HEK293 (cell line): ENCODE results near the gene CMTR2.
A peak's percentile ranks its signal among the peaks of the same experiment; 100 is the strongest.

Experiments used
- CTCF ChIA-PET: fragments of 350-600 bp; formaldehyde crosslinking; extraction: SDS; loops from one replicate; lab custom pipeline; 2021; ENCODE audit warnings: antibody characterized with exemption; lab: Yijun Ruan, JAX
- POLR2A ChIA-PET: fragments of 300-600 bp; formaldehyde crosslinking; extraction: SDS; loops from one replicate; lab custom pipeline; 2020; ENCODE audit warnings: antibody characterized with exemption, inconsistent platforms; lab: Yijun Ruan, JAX
- H3K27ac ChIP-seq: fragments of 200-500 bp; sonication (Bioruptor generic); 2 replicates; pipeline ENCODE4 v1.5.1; 2014; ENCODE audit warnings: low read depth, low read length, control low read depth, inconsistent platforms; ENCODE audit errors: extremely low read depth
- H3K36me3 ChIP-seq, 2 experiments: fragments of 200-500 bp in 1 of 2; sonication (Bioruptor generic) in 1 of 2; 1 replicate in 1 of 2; 2 replicates in 1 of 2; pipeline ENCODE4 v1.5.1; 2014 to 2017; ENCODE audit warnings: inconsistent platforms in 2 of 2, low read length in 2 of 2; ENCODE audit not compliant: control insufficient read depth in 2 of 2, insufficient read depth in 1 of 2
- H3K4me1 ChIP-seq: fragments of 200-500 bp; sonication (Bioruptor generic); 2 replicates; pipeline ENCODE4 v1.5.1; 2014; ENCODE audit warnings: mild to moderate bottlenecking, low read length, inconsistent platforms; ENCODE audit not compliant: control insufficient read depth, insufficient read depth
- H3K4me3 ChIP-seq: 2 replicates; pipeline ENCODE4 v1.5.1; 2011; ENCODE audit warnings: low read depth, mild to moderate bottlenecking, control low read depth, low read length, moderate library complexity
- H3K9me3 ChIP-seq: fragments of 200-500 bp; sonication (Bioruptor generic); 2 replicates; pipeline ENCODE4 v1.5.1; 2014; ENCODE audit warnings: low read depth, low read length, inconsistent platforms; ENCODE audit not compliant: control insufficient read depth, insufficient read depth
- FEZF1 ChIP-seq: fragments of 450-650 bp; formaldehyde crosslinking; IDR thresholded peaks from 2 replicates; pipeline ENCODE4 v1.5.1; 2016; ENCODE audit warnings: missing biosample characterization, missing genetic modification characterization
- HOXA7 ChIP-seq: sonication (generic); formaldehyde crosslinking; IDR thresholded peaks from 2 replicates; pipeline ENCODE4 v1.8.1; 2022; ENCODE audit warnings: missing genetic modification reagents, borderline replicate concordance
- SCRT2 ChIP-seq: fragments of 450-650 bp; formaldehyde crosslinking; IDR thresholded peaks from 2 replicates; pipeline ENCODE4 v1.5.1; 2016; ENCODE audit warnings: missing biosample characterization, missing genetic modification characterization
- ZBTB21 ChIP-seq: fragments of 450-650 bp; formaldehyde crosslinking; IDR thresholded peaks from 2 replicates; pipeline ENCODE4 v1.5.1; 2017; ENCODE audit warnings: missing biosample characterization, missing genetic modification characterization
- ZNF121 ChIP-seq: fragments of 450-650 bp; formaldehyde crosslinking; IDR thresholded peaks from 2 replicates; pipeline ENCODE4 v1.5.1; 2016; ENCODE audit warnings: missing biosample characterization, missing genetic modification characterization
- ZNF140 ChIP-seq: fragments of 450-650 bp; formaldehyde crosslinking; IDR thresholded peaks from 2 replicates; pipeline ENCODE4 v1.5.1; 2016; ENCODE audit warnings: missing biosample characterization, missing genetic modification characterization
- ZNF214 ChIP-seq: fragments of 450-650 bp; formaldehyde crosslinking; IDR thresholded peaks from 2 replicates; pipeline ENCODE4 v1.5.1; 2017; ENCODE audit warnings: missing biosample characterization, mild to moderate bottlenecking, missing genetic modification characterization, borderline replicate concordance
- ZNF23 ChIP-seq: fragments of 450-650 bp; formaldehyde crosslinking; IDR thresholded peaks from 2 replicates; pipeline ENCODE4 v1.5.1; 2016; ENCODE audit warnings: missing biosample characterization, missing genetic modification characterization, borderline replicate concordance
- ZNF335 ChIP-seq: fragments of 450-650 bp; formaldehyde crosslinking; conservative IDR thresholded peaks from 2 replicates; pipeline ENCODE4 v1.5.1; 2016; ENCODE audit warnings: missing biosample characterization, missing genetic modification characterization
- ZNF433 ChIP-seq: fragments of 450-650 bp; formaldehyde crosslinking; IDR thresholded peaks from 2 replicates; pipeline ENCODE4 v1.5.1; 2016; ENCODE audit warnings: missing biosample characterization, missing genetic modification characterization, low read depth
- ZNF530 ChIP-seq: fragments of 450-650 bp; formaldehyde crosslinking; IDR thresholded peaks from 2 replicates; pipeline ENCODE4 v1.5.1; 2016; ENCODE audit warnings: low read depth, missing biosample characterization, missing genetic modification characterization
- ZNF560 ChIP-seq: fragments of 450-650 bp; formaldehyde crosslinking; IDR thresholded peaks from 2 replicates; pipeline ENCODE4 v1.5.1; 2017; ENCODE audit warnings: missing biosample characterization, missing genetic modification characterization, borderline replicate concordance
- ZNF670 ChIP-seq: fragments of 450-650 bp; formaldehyde crosslinking; IDR thresholded peaks from 2 replicates; pipeline ENCODE4 v1.5.1; 2016; ENCODE audit warnings: missing biosample characterization, missing genetic modification characterization, low read depth
- TF ChIP-seq, protein P1 (sequence below): fragments of 450-650 bp; formaldehyde crosslinking; IDR thresholded peaks from 2 replicates; pipeline ENCODE4 v1.5.1; 2016; ENCODE audit warnings: missing biosample characterization, missing genetic modification characterization
- TF ChIP-seq, protein P2 (sequence below): fragments of 450-650 bp; formaldehyde crosslinking; IDR thresholded peaks from 2 replicates; pipeline ENCODE4; 2016; ENCODE audit warnings: missing biosample characterization, missing genetic modification characterization
- TF ChIP-seq, protein P3 (sequence below): fragments of 450-650 bp; formaldehyde crosslinking; IDR thresholded peaks from 2 replicates; pipeline ENCODE4 v1.5.1; 2016; ENCODE audit warnings: missing biosample characterization, missing genetic modification characterization

The CMTR2 gene

GRCh38 chr16:71288570-71288889 lies 672 bp downstream of the CMTR2 start (continued):
- TF ChIP-seq ZNF335 (tag by site-specific recombination) (no peak), SCRT2 (tag by site-specific recombination) (peak; percentile 49; the same call in 1 of the 2 replicates), ZNF560 (tag by site-specific recombination) (no peak)

GRCh38 chr16:71287911-71288310 lies 1.3 kb downstream of the CMTR2 start:
- CTCF ChIA-PET: no interaction called here
- TF ChIP-seq ZNF530 (no peak), ZNF23 (tag by site-specific recombination) (no peak), ZBTB21 (tag by site-specific recombination) (no peak), ZNF670 (tag by site-specific recombination) (no peak)

DNA sequence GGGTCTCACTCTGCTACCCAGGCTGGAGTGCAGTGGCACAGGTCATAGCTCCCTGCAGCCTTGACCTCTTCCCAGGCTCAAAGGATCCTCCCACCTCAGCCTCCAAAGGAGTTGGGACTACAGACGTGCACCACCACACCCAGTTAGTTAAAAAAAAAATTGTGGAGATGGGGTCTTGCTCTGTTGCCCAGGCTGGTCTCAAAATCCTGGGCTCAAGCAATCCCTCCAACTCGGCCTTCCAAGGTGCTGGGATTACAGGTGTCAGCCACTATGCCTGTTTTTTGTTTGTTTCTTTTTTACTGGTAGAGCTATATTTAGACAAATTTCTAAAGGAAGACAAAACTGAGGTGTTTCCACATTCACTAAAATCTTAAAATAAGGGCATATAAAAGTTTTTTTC lies 1.7 kb downstream of the CMTR2 start:
- Histone ChIP-seq H3K9me3 (no peaks in the 10 kb centered on the region), H3K36me3 (peaks cover 10 to 44% of the 10 kb centered on the region in 2 experiments)
- CTCF ChIA-PET: no interaction called here
- TF ChIP-seq ZNF121 (tag by site-specific recombination) (peak; percentile 41; the same call in 1 of the 2 replicates), HOXA7 (CRISPR knock-in tag) (no peak)
- TF ChIP-seq, all 188 proteins: peak for 1
- peaks cover 4% of the 10 kb centered on the region; the same call in 1 of the 2 replicates for H3K4me1 ChIP-seq
- no peak overlapping the region for H3K4me3 ChIP-seq
- no peak overlapping the region for H3K27ac ChIP-seq
- POLR2A ChIA-PET: no interaction called here

More at GRCh38 chr16:71287911-71288310, 1.3 kb downstream of the CMTR2 start:
- POLR2A ChIA-PET: no interaction called here
- Histone ChIP-seq H3K4me3 (peak overlapping the region; percentile 12; the same call in 1 of the 2 replicates), H3K27ac (no peak overlapping the region), H3K36me3 (peaks cover 10 to 43% of the 10 kb centered on the region in 2 experiments), H3K4me1 (peaks cover 4% of the 10 kb centered on the region; the same call in 1 of the 2 replicates), H3K9me3 (no peaks in the 10 kb centered on the region)

GRCh38 chr16:71283612-71284011 lies 5.6 kb downstream of the CMTR2 start:
- Histone ChIP-seq H3K4me3 (no peak overlapping the region), H3K4me1 (peaks cover 2% of the 10 kb centered on the region; the same call in 1 of the 2 replicates), H3K36me3 (peaks cover 10 to 44% of the 10 kb centered on the region in 2 experiments), H3K9me3 (no peaks in the 10 kb centered on the region), H3K27ac (no peak overlapping the region)
- no peak for TF ChIP-seq ZNF433 (tag by site-specific recombination)
- TF ChIP-seq ZNF140: no peak
- peak; percentile 63; the same call in 1 of the 2 replicates for TF ChIP-seq ZNF214 (tag by site-specific recombination)
- TF ChIP-seq, protein P1, sequence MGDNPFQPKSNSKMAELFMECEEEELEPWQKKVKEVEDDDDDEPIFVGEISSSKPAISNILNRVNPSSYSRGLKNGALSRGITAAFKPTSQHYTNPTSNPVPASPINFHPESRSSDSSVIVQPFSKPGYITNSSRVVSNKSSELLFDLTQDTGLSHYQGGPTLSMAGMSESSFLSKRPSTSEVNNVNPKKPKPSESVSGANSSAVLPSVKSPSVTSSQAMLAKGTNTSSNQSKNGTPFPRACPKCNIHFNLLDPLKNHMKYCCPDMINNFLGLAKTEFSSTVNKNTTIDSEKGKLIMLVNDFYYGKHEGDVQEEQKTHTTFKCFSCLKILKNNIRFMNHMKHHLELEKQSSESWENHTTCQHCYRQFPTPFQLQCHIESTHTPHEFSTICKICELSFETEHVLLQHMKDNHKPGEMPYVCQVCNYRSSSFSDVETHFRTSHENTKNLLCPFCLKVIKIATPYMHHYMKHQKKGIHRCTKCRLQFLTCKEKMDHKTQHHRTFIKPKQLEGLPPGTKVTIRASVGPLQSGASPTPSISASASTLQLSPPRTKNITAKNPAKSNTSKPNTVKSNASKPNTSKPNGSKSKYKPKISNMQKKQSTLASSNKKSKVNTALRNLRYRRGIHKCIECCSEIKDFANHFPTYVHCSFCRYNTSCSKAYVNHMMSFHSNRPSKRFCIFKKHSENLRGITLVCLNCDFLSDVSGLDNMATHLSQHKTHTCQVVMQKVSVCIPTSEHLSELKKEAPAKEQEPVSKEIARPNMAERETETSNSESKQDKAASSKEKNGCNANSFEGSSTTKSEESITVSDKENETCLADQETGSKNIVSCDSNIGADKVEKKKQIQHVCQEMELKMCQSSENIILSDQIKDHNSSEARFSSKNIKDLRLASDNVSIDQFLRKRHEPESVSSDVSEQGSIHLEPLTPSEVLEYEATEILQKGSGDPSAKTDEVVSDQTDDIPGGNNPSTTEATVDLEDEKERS (tag by site-specific recombination): no peak
- no peak for TF ChIP-seq FEZF1 (tag by site-specific recombination)
- TF ChIP-seq, protein P2, sequence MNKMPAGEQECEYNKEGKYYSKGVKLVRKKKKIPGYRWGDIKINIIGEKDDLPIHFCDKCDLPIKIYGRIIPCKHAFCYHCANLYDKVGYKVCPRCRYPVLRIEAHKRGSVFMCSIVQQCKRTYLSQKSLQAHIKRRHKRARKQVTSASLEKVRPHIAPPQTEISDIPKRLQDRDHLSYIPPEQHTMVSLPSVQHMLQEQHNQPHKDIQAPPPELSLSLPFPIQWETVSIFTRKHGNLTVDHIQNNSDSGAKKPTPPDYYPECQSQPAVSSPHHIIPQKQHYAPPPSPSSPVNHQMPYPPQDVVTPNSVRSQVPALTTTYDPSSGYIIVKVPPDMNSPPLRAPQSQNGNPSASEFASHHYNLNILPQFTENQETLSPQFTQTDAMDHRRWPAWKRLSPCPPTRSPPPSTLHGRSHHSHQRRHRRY (tag by site-specific recombination): no peak
- TF ChIP-seq, protein P3, sequence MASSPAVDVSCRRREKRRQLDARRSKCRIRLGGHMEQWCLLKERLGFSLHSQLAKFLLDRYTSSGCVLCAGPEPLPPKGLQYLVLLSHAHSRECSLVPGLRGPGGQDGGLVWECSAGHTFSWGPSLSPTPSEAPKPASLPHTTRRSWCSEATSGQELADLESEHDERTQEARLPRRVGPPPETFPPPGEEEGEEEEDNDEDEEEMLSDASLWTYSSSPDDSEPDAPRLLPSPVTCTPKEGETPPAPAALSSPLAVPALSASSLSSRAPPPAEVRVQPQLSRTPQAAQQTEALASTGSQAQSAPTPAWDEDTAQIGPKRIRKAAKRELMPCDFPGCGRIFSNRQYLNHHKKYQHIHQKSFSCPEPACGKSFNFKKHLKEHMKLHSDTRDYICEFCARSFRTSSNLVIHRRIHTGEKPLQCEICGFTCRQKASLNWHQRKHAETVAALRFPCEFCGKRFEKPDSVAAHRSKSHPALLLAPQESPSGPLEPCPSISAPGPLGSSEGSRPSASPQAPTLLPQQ: no peak
- ChIA-PET CTCF (no interaction called here), POLR2A (no interaction called here)
